Erythroblast (primary cell): ENCODE results near the gene RAB31.

Source experiments
- GATA1 ChIP-seq: IDR thresholded peaks from 2 replicates; pipeline ENCODE4 v1.6.1; 2011; ENCODE audit warnings: low read depth, mild to moderate bottlenecking, control low read depth, low read length, moderate library complexity
- POLR2A ChIP-seq: IDR thresholded peaks from 2 replicates; pipeline ENCODE4 v1.6.1; 2011; ENCODE audit warnings: mild to moderate bottlenecking, low read length

DNA sequence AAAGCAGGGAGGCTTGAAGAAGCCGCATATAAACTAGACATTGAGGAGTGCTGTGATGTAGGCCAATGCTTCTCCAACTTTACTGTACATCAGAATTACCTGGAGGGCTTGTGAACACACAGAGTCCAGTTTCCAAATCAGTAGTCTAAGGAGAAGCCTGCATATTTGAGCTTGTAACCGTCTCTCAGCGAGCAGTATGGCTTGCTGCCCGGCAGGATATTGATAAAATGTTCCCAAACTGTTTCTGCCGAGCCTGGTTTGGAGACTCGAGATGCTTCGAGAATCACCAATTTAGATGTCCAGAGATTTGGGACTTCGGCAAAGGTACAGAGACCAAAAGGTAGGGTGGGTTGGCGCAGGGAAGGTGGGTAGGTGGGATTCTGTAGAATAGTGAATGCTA lies 11.0 kb upstream of the RAB31 start:
- TF ChIP-seq POLR2A (no peak), GATA1 (no peak)
